Stimulated activated naive CD4-positive, alpha-beta T cell (primary cell): ENCODE results near the gene TAL1.
A peak's percentile ranks its signal among the peaks of the same experiment; 100 is the strongest.

ENCODE experiments used
- DNase-seq, 6 experiments: peaks; one replicate each; lab custom pipeline; 2025; lab: John Stamatoyannopoulos, UW

TAL1 gene

DNA sequence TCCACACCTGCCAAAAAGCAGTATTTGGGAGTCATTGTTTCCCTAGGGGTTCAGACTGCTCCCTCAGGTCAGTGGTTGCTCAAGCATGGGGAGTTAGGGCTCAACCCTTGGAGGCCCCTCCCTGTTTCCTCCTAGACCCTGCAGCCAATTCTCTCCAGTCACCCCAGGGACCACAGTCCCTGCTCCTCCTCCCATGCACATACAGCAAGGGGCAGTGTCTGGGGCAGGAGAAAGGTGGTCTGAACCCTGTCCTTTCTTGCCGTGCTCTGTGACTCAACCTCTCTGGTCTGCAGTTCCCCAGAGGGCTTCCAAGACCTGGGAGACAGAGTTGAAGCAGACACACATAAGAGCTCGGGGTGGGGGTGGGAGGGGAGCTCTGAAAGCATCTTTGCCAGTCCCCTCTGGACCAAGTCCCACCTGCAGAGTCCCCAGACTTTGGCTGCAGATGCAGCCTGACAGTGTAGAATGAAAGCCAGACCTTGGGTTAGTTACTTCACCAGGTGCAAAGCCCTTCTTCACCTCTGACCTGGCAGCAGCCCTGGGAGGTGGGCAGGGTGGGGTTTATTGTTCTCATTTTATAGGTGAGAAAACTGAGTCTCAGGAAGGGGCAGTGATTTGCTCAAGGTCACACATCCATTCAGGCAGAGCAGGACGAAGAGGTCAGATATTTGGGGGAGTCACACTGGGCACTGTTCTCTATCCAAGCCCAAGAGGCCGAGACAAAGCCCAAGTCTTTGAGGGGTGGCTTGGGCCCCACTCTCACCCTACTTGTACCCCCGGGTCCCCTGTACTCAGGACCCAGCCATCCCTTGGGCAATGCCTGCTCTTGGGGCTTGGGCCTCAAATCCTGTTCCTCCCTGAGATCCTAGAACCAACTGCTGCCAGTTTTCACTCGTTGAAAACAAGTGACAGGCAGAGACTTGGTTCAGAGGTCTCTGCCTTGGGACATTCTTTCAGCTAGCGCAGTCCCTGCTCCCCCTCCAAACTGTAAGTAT is 42.9 kb downstream of the TAL1 start:
- no peak for DNase-seq

DNA sequence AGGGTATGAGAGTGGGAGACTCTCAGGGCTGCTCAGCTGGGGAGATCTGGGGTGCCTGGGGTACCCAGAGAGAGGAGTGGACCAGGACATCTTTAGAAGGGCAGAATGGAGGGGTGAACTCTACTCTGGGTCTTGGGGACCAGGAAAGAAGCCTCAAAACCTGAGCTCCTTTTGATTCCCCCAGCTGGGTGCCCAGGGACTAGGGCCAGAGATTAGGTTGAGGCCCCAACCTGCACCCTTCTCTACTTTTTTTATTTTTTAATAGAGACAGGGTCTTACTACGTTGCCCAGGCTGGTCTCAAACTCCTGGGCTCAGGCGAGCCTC is 44.1 kb downstream of the TAL1 start:
- DNase-seq = no peak

DNA sequence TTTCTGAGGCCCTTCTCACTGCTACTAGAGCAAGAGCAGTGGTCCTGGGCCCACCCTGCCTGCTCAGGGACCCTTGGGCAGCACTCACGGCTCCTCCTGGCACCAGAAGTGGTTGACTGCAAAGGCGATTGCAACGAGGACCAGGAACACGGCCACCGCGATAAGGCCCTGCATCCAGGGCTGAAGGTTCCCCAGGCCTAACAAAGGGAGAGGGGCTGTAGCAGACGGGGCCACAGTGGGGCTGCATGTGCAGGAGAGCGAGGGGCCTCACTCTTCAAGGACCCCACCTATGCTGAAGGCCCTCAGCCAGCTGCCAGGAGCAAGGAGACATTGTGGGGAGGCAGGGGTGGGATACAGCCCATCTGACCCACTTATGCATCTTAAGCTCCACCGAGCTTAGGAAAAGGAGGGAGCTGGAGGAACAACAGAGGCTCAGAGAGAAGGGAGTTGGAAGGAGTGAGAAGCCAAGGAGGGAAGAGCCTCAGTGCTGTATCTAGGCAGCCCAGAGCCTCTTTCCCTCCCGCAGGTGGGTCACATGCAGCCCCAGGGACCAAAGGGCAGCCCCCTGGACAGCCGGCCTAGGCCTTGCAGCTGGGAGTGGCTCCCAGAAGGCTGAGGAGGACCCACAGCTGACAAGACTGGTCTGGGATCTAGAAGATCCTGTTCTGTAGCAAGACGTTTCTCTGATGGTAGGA is 44.6 kb downstream of the TAL1 start:
- DNase-seq = no peak

DNA sequence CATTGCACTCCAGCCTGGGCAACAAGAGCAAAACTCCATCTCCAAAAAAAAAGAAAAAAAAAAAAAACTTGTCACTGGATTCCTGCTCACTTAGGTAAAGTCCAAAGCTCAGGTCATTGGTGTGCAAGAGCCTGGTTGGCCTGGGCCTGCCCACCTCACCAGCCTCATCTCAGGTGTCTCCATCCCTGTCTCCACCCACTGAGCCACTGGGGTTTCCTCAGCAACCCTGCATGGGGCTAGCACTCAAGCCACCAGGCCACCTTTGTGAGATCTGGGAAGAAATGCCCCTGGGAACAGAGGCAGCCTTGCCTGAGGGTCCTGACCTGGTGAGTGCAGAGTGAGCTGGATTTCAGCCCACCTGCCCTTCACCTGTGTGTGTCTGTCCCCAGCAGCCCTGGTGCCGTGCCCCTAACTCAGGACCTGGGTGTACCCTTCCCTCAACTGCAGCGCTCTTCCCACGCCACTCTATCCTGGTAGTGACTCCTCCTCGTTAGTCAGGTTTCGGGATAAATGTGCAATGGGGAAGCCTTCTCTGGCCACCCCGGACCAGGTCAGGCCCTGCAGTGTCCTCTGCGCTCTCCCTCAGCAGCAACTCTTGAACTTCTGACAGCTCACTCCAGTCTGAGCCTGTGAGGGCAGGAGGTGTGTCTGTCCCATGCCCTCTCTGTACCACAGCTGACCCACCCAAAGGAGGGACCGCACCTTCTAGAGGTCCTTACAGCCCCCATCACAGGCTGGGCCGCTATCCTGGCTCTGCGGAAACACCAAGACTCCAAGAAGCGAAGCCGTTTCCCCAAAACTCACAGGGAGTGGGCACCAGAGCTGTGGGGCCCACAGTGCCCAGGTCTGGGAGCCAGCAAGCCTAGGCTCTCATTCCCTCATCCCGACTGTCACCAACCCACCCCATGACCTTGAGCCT is 45.5 kb downstream of the TAL1 start:
- DNase-seq = no peak

DNA sequence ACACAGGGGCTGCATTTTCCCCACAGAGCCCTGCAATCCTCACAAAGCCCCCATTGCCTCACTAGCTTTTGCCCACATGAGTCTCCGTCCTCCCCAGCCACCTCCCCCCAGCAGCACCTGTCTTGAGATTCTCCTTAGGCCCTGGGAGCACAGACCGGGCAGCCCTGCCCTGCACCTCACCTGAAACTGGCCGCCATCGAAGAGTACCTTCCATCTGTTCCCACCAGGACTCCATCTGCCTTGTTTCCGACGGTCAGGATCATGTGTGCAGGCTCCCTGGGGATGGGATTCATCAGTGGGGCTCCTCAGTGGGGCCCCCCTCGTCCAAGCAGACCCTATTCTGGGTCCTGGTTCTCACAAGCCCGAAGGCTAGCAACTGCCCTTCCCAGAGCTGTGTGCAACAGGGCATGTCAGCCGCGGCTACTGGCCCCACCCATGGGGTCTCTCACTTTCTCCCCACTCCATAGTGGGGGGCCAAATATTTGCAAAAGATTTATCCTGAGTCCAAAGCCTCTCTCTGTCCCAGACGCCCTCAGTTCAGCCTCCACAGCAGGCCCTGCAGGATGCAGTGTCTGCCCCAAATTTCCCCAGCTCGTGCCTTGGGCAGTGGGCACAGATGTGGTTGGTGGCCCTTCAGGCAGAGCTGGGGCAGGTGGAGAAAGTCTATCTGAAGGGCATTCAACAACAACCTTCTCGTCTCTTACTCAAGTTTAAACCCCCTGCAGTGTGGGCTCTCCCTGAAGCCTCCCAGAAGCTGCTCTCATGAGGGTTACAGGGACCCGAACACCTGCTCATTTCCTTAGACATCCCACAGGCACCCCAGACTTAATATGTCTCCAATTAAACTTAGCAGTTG is 47.0 kb downstream of the TAL1 start:
- no peak for DNase-seq

DNA sequence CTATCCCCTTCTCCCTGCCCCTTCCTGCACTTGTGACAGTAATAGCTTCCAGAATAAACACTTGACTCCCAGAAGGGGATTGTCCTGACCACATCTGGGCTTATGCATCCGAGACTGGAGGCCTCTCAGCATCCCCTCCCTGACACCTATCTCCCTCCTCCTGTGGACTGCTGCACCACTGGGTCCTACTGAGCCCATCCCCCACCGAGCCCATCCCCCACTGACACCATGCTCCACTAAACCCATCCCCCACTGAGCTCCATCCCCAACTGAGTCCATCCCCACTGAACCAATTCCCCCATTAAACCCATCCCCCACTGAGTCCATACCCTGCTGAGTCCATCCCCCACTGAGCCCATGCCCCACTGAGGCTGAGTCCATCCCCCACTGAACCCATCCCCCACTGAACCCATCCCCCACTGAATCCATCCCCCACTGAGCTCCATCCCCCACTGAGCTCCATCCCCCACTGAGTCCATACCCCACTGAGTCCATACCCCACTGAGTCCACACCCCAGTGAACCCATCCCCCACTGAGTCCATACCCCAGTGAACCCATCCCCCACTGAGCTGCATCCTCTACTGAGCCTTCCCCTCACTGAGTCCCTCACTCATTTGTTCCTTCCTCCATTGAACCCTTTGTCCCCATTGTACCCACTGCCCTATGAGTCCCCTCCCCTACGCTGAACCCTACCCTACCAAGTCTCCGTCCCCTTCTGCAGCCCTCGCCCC is 47.8 kb downstream of the TAL1 start:
- DNase-seq = no peak

DNA sequence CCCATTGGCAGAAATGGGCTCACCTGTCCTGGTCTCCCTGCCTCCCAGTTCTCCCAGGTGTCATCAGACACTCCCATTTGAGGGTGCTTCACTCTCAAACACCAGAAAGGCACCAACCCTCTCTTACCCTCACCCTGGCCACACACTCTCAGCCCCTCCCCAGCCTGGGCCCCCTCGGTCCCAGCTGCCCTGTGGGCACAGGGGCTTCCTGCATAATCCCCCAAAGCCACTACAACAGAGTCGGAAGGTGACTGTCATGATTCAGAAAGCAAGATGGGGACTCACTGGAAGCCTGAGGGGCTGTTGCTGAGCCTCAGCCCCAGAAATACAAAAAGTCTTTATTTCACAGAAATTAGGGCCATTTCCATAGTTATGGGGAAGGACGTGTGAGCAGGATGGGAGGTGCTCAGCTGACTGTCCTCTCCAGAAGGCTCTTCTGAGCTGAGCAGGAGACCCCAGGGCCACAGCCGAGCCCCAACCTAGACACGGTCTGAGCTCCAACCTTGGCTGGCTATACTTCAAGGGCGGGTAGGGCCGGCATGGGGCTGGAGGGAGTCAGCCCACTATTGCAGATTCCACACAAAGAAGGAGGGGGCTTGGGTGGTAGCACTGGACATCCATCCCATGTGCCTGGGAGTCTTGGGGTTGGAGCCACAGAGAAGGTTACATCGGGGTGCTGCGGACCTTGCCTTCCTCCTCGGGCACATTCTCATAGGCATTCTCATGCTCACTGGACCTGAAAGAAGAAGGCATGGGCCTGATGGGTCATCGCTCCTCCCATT is 48.5 kb downstream of the TAL1 start:
- DNase-seq = no peak

DNA sequence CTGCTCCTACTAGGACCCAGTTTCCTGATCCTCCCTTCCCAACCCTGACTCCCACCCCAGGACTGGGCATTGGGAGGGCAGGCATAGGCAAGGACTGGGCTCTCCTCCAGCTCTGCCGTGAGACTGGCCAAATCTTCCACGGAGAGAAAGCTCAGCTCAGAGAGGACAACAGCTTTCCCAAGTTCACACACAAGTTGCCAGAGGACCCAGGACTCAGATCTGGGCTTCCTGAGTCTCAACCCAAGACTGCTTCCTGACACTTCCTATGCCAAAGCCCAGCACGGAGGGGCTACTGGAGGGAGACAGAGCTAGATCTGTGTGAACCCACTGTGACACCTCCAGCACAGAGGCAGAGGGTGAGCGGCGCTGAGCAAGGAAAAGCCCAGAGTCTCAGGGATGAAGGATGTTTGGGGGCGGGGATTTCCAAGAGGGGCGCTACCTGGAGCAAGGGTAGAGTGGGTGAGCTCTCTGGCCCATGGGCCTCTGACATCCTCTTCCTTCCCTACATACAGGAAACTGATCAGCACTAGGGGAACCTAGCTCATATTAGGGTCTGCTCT is 49.3 kb downstream of the TAL1 start:
- no peak for DNase-seq

DNA sequence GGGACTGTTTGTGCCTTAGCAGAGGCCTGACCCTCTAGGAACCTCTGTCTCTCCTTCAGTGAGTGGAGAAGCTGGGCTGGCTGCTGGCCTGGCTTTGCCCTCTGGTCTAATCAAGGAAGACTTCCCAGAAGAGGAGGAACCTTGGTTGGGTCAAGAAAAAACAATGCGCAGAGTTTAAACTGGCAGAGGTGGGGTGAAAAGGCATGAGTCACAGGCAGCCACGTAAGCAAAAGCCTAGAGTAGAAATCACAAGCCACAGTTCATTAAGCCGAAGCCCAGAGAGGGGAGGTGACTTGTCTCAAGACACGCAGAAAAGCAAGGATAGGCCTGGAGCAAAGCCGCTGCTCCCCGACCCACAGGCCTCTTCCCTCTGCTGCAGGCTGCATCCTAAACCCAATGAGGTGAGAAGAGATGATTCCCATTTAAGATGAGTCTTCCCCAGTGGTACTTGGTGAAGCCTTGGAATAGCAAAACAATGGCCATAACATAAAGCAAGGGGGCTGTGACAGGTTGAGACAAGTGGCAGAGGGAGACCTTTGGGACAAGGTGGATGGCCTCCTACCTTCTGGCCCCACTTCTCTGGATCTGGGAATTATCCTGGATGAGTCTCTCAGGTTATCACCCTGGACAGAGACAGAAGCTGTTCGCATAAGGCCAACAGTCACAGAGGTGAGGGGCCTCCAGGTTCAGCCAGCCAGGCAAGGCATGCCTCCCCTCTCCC is 49.9 kb downstream of the TAL1 start:
- no peak for DNase-seq

DNA sequence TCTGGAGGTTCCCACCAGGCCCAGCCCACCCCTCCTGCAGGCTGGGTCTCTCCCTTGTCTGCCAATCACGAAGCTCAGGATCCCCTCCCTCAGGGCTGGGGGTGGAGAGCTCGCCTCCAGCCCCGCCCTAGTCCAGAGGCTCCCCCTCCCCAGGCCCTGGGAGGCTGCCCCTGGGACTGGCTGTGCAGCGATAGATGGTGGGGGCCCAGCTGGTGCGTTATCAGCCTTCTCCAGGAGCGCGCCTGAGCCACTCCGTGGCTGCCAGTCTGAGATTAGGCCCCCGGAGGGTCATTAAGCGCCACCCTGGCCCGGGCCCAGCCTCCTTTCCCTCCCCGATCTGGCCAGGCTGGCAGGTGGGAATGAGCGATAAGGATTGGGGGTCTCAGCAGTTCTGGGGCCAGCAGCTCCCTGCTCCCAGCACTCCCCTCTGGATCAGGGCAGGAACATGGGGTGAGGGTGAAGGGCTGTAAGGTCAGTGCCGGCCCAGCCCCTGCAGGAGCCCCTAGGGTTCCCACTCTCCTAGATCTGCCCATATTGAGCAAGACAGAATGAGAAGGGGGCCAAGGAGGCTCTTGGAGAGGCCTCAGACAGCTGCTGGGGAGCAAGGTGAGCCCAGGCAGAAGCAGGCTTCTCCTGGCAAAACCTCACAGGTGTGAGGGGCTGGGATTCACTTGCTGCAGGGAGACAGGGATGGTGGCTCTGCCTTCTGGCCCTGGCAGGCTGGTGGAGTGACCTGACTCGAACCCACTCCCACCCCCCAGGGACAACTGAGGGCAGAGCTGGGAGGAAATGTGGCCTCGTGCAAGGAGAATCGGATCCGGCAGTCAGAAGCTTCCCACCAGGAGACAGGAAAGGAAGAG is 50.7 kb downstream of the TAL1 start:
- no peak for DNase-seq

DNA sequence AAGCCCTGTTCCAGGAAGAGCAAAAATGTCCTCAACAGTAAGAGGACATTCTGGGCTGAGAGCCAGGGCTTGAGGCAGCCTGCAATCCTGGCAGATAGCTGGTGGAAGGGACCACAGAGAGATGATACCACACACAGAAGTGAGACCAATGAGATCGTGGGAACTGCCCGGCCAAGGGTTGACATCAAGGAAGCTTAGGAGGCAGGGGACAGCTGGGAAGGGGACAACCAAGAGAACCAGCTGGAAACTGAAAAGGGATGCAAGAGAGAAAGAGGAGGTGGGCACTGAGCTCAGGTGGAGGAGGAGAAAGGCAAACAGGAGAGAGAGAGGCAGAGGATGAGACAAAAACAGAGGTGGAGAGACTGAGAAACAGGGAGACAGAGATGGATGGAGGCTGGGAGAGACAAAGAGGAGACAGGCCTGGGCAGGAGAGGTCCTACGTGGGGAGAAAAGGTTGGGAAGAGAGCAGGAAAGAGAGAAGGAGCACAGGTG is 51.4 kb downstream of the TAL1 start:
- DNase-seq = no peak

DNA sequence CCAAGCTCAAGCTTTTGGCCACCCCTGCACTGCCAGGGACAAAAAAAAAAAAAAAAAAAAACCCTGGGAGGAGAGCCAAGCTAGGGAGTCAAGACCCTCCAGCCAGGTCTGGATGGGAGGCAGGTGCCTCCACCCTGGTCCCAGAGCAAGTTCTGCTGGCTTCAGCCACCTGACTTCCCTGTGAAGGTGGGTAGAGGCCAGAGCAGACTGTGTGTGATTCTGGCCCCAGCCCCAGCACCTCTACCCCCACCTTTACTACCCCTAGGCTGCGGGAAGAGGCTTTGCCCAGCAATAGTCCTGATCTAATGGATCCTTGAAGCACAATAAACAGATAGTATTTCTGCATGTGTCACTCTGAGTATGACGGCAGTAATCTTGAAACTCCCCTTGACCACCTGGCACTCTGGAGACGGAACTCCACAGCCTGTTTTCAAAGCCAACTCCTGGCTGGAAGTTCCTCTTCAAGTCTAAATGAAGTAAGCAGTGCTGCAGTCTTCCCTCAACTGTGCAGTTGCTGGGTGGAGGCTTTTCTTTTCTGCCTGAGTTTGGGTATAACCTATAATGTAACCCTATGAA is 51.9 kb downstream of the TAL1 start:
- DNase-seq = no peak

DNA sequence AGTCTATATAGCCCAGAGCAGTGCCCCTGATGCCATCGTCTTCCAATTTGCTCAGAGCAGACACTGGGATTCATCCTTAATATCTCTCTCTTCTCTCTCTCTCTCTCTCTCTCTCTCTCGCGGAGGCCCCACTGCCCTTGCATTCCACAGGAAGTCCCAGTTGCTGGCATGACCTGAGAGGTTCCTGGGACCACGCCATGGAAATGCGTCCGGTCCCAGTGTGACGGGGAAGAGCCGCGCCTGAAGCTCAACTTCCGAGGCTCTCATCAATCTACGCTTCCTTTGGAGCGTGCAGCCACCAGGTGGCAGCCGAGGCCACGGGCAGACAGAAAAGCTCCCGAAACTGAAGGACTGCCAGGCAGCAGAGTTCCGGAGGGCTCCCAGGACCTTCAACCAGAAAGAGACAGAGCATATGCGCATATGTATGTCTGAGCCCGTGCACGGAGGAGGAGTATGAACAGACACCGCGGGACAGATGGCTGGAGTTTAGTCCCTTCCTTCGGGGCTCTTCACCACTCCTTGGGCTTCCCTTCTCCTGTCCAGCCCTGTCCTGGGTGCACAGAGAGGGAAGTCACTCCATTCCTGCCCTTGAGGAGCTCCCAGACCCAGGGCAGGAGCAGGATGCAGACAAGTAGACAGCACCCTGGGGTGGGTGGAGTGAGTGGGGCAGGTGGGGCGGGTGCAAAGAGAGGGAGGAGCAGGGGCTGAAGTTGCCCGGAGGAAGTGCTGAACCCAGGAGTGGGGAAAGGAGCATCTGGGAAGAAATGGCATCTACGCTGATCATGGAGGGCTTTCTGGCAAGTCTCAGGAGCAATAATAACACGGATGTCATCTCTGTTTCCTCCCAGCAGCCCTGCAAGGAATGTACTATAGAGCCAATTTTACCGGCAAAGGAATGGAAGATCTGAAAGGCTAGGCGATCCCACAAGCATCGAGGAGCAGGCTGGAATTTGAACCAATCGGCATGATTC is 52.7 kb downstream of the TAL1 start:
- peak; percentile 8 to 58 (median 46) for DNase-seq

DNA sequence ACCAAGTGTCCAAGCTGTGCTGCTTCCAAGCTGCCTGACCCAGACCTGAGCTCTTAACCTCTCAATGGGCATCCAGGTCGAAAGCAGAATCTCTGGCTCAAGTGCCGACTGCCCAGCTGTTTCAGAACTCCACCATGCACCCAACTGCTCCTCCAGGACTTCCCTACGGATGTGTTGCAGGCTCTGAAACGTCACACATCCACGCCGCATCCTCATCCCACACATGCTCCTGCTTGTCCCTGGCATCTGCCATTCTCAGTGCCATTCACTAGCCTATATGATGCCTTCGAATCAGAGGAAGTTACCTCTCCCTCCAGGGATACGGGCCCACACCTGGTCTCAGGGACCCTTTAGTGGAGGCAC is 53.4 kb downstream of the TAL1 start:
- no peak for DNase-seq

DNA sequence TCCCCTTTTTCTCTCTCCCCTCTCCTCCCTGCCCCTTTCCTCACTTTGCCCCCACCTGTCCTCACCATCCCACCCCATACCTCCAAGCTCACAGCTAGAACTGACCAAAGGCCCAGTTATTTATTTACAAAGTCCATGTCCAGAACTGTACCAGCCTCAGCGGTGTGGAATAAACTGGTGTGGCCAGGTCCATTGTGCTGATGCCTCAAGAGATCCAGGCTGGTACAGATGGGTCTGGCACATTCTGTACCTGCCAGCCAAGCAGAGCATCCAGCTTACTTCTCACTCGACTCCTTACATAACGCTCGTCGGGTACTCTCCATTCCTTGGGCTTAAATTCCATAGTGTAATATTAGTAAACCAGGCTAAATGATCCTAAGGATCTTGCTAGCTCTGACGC is 54.0 kb downstream of the TAL1 start:
- DNase-seq = no peak
